HAP-1 (cell line): Measurements from ENCODE around the gene PNMA6A.
"Not testable (repeated sequence)": the region's sequence is repeated elsewhere in the genome, so short reads cannot be mapped to it uniquely, and the experiment has no call there.

ENCODE experiments used
- DNase-seq, 2 experiments: peaks; one replicate each; pipeline ENCODE4 v3.0.0-alpha.2; 2016 to 2020; ENCODE audit warnings: low spot score in 2 of 2
- H3K27me3 ChIP-seq: fragments of 250-450 bp; sonication (Bioruptor Pico); 2 replicates; pipeline ENCODE4 v1.5.1; 2020; ENCODE audit warnings: low read depth, mild to moderate bottlenecking, moderate library complexity
- H3K36me3 ChIP-seq: fragments of 250-450 bp; sonication (Bioruptor Pico); replicated peaks from 2 replicates; pipeline ENCODE4 v1.5.1; 2020; ENCODE audit warnings: mild to moderate bottlenecking
- H3K4me1 ChIP-seq: fragments of 250-450 bp; sonication (Bioruptor Pico); 2 replicates; pipeline ENCODE4 v1.5.1; 2020; ENCODE audit warnings: mild to moderate bottlenecking
- H3K4me3 ChIP-seq: fragments of 250-450 bp; sonication (Bioruptor Pico); 2 replicates; pipeline ENCODE4 v1.5.1; 2020; ENCODE audit warnings: mild to moderate bottlenecking, moderate library complexity
- H3K9me3 ChIP-seq: fragments of 250-450 bp; sonication (Bioruptor Pico); 2 replicates; pipeline ENCODE4 v1.5.1; 2020; ENCODE audit warnings: mild to moderate bottlenecking, moderate library complexity
- in situ Hi-C: fragments of 300-500 bp; cut with MboI; formaldehyde crosslinking; loops from 3 replicates; pipeline ENCODE4 v1.14.3; 2020; ENCODE audit warnings: low sequenced_read_pairs, inconsistent platforms, mixed read lengths

Gene PNMA6A

GRCh38 chrX:153110735-153111134 lies 38.5 kb downstream of the PNMA6A start:
- H3K27me3 ChIP-seq, H3K9me3 ChIP-seq, in situ Hi-C loops, DNase-seq, H3K36me3 ChIP-seq, H3K4me3 ChIP-seq, H3K4me1 ChIP-seq: not testable (repeated sequence)

GRCh38 chrX:153113851-153114250 lies 41.6 kb downstream of the PNMA6A start:
- H3K27me3 ChIP-seq, H3K36me3 ChIP-seq, H3K4me1 ChIP-seq, in situ Hi-C loops, DNase-seq, H3K4me3 ChIP-seq, H3K9me3 ChIP-seq: not testable (repeated sequence)

- H3K36me3 ChIP-seq, H3K4me3 ChIP-seq, DNase-seq, in situ Hi-C loops, H3K27me3 ChIP-seq, H3K4me1 ChIP-seq, H3K9me3 ChIP-seq: not testable (repeated sequence)
Observed at GRCh38 chrX:153117754-153118153, 45.5 kb downstream of the PNMA6A start.

- H3K36me3 ChIP-seq, H3K4me1 ChIP-seq, H3K4me3 ChIP-seq, in situ Hi-C loops, H3K9me3 ChIP-seq, H3K27me3 ChIP-seq, DNase-seq: not testable (repeated sequence)
Observed at GRCh38 chrX:153120230-153120629, 48.0 kb downstream of the PNMA6A start.

- H3K4me1 ChIP-seq, H3K9me3 ChIP-seq, H3K36me3 ChIP-seq, in situ Hi-C loops, H3K4me3 ChIP-seq, H3K27me3 ChIP-seq, DNase-seq: not testable (repeated sequence)
Observed at GRCh38 chrX:153123468-153123867, 51.2 kb downstream of the PNMA6A start.
